GM23338 (cell line): ENCODE measurements around the gene ZBTB8OS. TPM values are rescaled to one million over a fixed set of nuclear protein-coding genes. Genes with fewer than 3 reads are reported as not detected.
A peak's percentile ranks its signal among the peaks of the same experiment; 100 is the strongest.
"Not testable (repeated sequence)": the region's sequence is repeated elsewhere in the genome, so short reads cannot be mapped to it uniquely, and the experiment has no call there.

Experiments used
- ATAC-seq: fragments of 200-7000 bp; cut with Tn5 transposase; 3 replicates; pipeline ENCODE4 v1.9.1; 2020
- DNase-seq: peaks from one replicate; pipeline ENCODE4 v3.0.0-alpha.2; 2015; ENCODE audit warnings: low spot score
- H2AFZ ChIP-seq: fragments of 200-600 bp; sonication (generic); 2 replicates; pipeline ENCODE4 v1.8.0; 2016; ENCODE audit warnings: antibody characterized with exemption, mild to moderate bottlenecking, moderate library complexity
- H3F3A ChIP-seq: fragments of 200-600 bp; sonication (generic); replicated peaks from 2 replicates; pipeline ENCODE4 v1.8.0; 2017; ENCODE audit warnings: antibody characterized with exemption, mixed run types, low read depth
- H3K27ac ChIP-seq: fragments of 200-600 bp; sonication (generic); 2 replicates; pipeline ENCODE4 v1.6.1; 2016; ENCODE audit warnings: low read depth
- H3K27me3 ChIP-seq: fragments of 200-600 bp; sonication (generic); 2 replicates; pipeline ENCODE4 v1.8.0; 2016; ENCODE audit warnings: mild to moderate bottlenecking, mixed run types, moderate library complexity; ENCODE audit not compliant: insufficient read depth
- H3K36me3 ChIP-seq: fragments of 200-600 bp; sonication (generic); 2 replicates; pipeline ENCODE4 v1.8.0; 2016; ENCODE audit warnings: mild to moderate bottlenecking; ENCODE audit not compliant: insufficient read depth
- H3K4me1 ChIP-seq: fragments of 200-600 bp; sonication (generic); 2 replicates; pipeline ENCODE4 v1.8.0; 2016; ENCODE audit warnings: mild to moderate bottlenecking, moderate library complexity; ENCODE audit not compliant: insufficient read depth
- H3K4me2 ChIP-seq: fragments of 200-600 bp; sonication (generic); 2 replicates; pipeline ENCODE4 v1.7.1; 2017; ENCODE audit warnings: mixed run types
- H3K4me3 ChIP-seq: fragments of 200-600 bp; sonication (generic); 2 replicates; pipeline ENCODE4 v1.6.1; 2016; ENCODE audit warnings: mixed run types
- H3K79me2 ChIP-seq: fragments of 200-600 bp; sonication (generic); replicated peaks from 2 replicates; pipeline ENCODE4 v1.8.0; 2017; ENCODE audit warnings: mild to moderate bottlenecking; ENCODE audit not compliant: insufficient read depth
- H3K9me2 ChIP-seq: fragments of 200-600 bp; sonication (generic); 2 replicates; pipeline ENCODE4 v1.8.0; 2017; ENCODE audit not compliant: insufficient read depth
- H4K20me1 ChIP-seq: fragments of 200-600 bp; sonication (generic); replicated peaks from 2 replicates; pipeline ENCODE4 v1.8.0; 2017; ENCODE audit warnings: mild to moderate bottlenecking; ENCODE audit not compliant: insufficient read depth
- H3K27ac Mint-ChIP-seq: 2 replicates; pipeline ENCODE4 v1.8.0; 2020; ENCODE audit warnings: inconsistent platforms, mild to moderate bottlenecking, moderate library complexity, mixed read lengths
- H3K27me3 Mint-ChIP-seq: 3 replicates; pipeline ENCODE4 v1.8.0; 2022; ENCODE audit warnings: low read depth, mild to moderate bottlenecking, moderate library complexity, mixed read lengths, inconsistent platforms; ENCODE audit not compliant: insufficient read depth, poor library complexity
- H3K36me3 Mint-ChIP-seq: 3 replicates; pipeline ENCODE4 v1.8.0; 2021; ENCODE audit warnings: low read depth, mild to moderate bottlenecking, inconsistent platforms, moderate library complexity, mixed read lengths
- H3K4me1 Mint-ChIP-seq: 3 replicates; pipeline ENCODE4 v1.8.0; 2020; ENCODE audit warnings: mild to moderate bottlenecking, inconsistent platforms, mixed read lengths
- H3K4me3 Mint-ChIP-seq: 3 replicates; pipeline ENCODE4 v1.8.0; 2021; ENCODE audit warnings: moderate library complexity, mild to moderate bottlenecking, inconsistent platforms, mixed read lengths
- H3K9me3 Mint-ChIP-seq: 3 replicates; pipeline ENCODE4 v1.8.0; 2020; ENCODE audit warnings: moderate library complexity, mild to moderate bottlenecking, inconsistent platforms, mixed read lengths
- CREB1 ChIP-seq: fragments of 250-450 bp; sonication (Bioruptor Pico); IDR thresholded peaks from 2 replicates; pipeline ENCODE4 v1.5.0; 2020; ENCODE audit warnings: low read depth, mild to moderate bottlenecking, moderate library complexity
- EZH2 ChIP-seq: fragments of 200-600 bp; sonication (generic); IDR thresholded peaks from one replicate; pipeline ENCODE4 v1.8.0; 2017; ENCODE audit warnings: antibody characterized with exemption, mild to moderate bottlenecking, low read depth; ENCODE audit not compliant: unreplicated experiment
- EZH2phosphoT487 ChIP-seq: fragments of 200-600 bp; sonication (generic); IDR thresholded peaks from one replicate; pipeline ENCODE4 v1.8.1; 2018; ENCODE audit warnings: antibody characterized with exemption; ENCODE audit not compliant: unreplicated experiment
- JUNB ChIP-seq: IDR thresholded peaks from one replicate; pipeline ENCODE4 v1.6.1; 2016; ENCODE audit warnings: antibody characterized with exemption; ENCODE audit not compliant: unreplicated experiment
- NANOG ChIP-seq: IDR thresholded peaks from 2 replicates; pipeline ENCODE4 v1.6.1; 2016; ENCODE audit warnings: antibody characterized with exemption, borderline replicate concordance
- STAT1 ChIP-seq: IDR thresholded peaks from one replicate; pipeline ENCODE4 v1.6.1; 2016; ENCODE audit warnings: antibody characterized with exemption; ENCODE audit not compliant: unreplicated experiment
- ZNF114 ChIP-seq: fragments of 250-450 bp; sonication (Bioruptor Pico); IDR thresholded peaks from 2 replicates; pipeline ENCODE4 v1.5.0; 2020; ENCODE audit warnings: mild to moderate bottlenecking, moderate library complexity
- ZNF331 ChIP-seq: fragments of 250-450 bp; sonication (Bioruptor Pico); IDR thresholded peaks from 2 replicates; pipeline ENCODE4 v1.5.0; 2020; ENCODE audit warnings: low read depth, mild to moderate bottlenecking, moderate library complexity
- polyA plus RNA-seq: library from polyadenylated mRNA; unstranded; fragments of >200 nt; fragmentation: Nextera tagmentation; extraction: Ambion mirVana; gene quantifications from 2 replicates; pipeline ENCODE4 v1.2.1, GENCODE V29; 2016
- total RNA-seq: library from RNA; depleted of rRNA; stranded (reverse); fragments of >200 nt; shearing (Covaris generic); gene quantifications from 2 replicates; pipeline ENCODE4 v1.2.3, GENCODE V29; 2014
- TF ChIP-seq, protein P1 (sequence below), 2 experiments: fragments of 200-600 bp in 1 of 2; sonication (generic) in 1 of 2; conservative IDR thresholded peaks; 2 replicates each; pipeline versions ENCODE4 v1.5.1 to v1.6.1; 2016 to 2017; ENCODE audit warnings: antibody characterized with exemption in 2 of 2, low read depth in 2 of 2, mild to moderate bottlenecking in 2 of 2, moderate library complexity in 1 of 2
- TF ChIP-seq, protein P2 (sequence below): IDR thresholded peaks from 2 replicates; pipeline ENCODE4 v1.6.1; 2016; ENCODE audit warnings: antibody characterized with exemption

The ZBTB8OS gene
- total and polyA plus RNA-seq, 2 experiments from 2014 or later, result 22.0 to 159 TPM

DNA sequence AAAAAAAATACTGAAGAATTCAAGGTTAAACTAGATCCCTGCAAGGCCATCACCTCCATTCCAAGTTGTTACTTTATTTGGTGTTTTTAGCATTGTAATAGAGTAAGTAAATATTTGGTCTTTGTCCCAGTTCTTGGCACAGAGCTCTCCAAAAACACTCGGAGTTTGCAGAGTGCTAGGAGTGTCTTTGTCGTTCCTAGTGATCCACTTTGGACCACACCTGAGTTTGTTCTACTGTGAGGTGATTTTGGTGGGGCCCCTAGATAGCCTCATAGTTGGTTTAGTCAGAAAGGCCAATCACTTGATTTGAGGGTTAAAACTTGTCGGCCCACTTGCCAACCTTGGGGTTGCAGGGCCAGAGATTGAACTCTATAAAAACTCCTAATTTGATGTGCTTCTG, 26.6 kb upstream of the ZBTB8OS start (continued):
- no peak for TF ChIP-seq STAT1
- TF ChIP-seq NANOG, result no peak
- TF ChIP-seq ZNF331, result no peak

DNA sequence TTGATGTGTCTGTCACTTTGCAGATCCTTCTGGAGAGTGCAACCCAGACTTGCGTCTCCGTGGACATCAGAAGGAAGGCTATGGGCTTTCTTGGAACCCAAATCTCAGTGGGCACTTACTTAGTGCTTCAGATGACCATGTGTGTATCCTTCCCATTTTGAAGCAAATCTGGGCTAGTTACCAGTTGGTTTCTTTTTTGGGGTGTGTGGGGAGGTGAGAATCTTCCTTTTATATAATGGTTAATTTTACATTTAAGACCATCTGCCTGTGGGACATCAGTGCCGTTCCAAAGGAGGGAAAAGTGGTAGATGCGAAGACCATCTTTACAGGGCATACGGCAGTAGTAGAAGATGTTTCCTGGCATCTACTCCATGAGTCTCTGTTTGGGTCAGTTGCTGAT, 18.4 kb upstream of the ZBTB8OS start:
- not testable (repeated sequence) for H3K27me3 ChIP-seq, H3K9me2 ChIP-seq, H3K27ac ChIP-seq, H3K4me2 ChIP-seq, H3K4me3 Mint-ChIP-seq, H3K27me3 Mint-ChIP-seq, H3K4me1 ChIP-seq, DNase-seq, H3K4me1 Mint-ChIP-seq, H3K27ac Mint-ChIP-seq, H3K9me3 Mint-ChIP-seq, H3K4me3 ChIP-seq, H2AFZ ChIP-seq, ATAC-seq
- Histone ChIP-seq H3K79me2 (peaks cover 48% of the 10 kb centered on the region), H3K36me3 (peaks cover 81% of the 10 kb centered on the region), H3F3A (peaks cover 18% of the 10 kb centered on the region; the same call in 1 of the 2 replicates), H4K20me1 (peaks cover 56% of the 10 kb centered on the region)
- H3K36me3 Mint-ChIP-seq, result peaks cover 95% of the 10 kb centered on the region

DNA sequence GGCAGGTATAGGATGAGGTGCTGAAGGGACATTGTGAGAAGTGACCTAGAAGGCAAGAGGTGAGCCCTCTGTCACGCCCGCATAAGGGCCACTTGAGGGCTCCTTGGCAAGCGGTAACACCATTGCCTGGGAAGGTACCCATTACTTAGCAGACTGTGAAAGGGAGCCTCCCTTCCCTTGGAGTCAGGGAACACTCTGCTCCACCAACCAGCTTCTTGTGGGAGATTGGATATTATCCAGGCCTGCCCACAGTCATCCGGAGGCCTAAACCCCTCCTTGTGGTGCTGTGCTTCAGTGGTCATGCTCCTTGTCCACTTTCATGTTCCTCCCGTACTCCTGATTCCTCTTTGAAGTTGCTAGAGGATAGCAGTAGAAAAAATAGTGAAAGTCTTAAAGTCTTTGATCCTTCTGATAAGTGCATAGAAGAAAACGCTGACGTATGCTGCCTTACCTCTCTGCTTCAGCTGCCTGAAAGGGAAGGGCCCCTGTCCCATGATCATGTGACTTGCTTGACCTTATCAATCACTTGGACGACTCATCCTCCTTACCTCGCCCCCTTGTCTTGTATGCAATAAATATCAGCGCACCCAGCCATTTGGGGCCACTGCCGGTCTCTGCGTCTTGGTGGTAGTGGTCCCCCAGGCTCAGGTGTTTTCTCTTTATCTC, 16.7 kb upstream of the ZBTB8OS start:
- Histone ChIP-seq H3K4me2 (no peak overlapping the region), H3K9me2 (no peaks in the 10 kb centered on the region), H3K79me2 (peaks cover 59% of the 10 kb centered on the region), H3K4me1 (no peaks in the 10 kb centered on the region), H3K4me3 (no peak overlapping the region), H3F3A (peaks cover 15% of the 10 kb centered on the region; the same call in 1 of the 2 replicates), H3K36me3 (peaks cover 70% of the 10 kb centered on the region), H4K20me1 (peaks cover 61% of the 10 kb centered on the region), H3K27ac (no peak overlapping the region; the same call in 1 of the 2 replicates), H2AFZ (no peak overlapping the region), H3K27me3 (no peaks in the 10 kb centered on the region)
- Mint-ChIP-seq H3K27ac (peak overlapping the region; percentile 57; the same call in 1 of the 2 replicates), H3K27me3 (peaks cover 4% of the 10 kb centered on the region), H3K9me3 (no peaks in the 10 kb centered on the region), H3K4me3 (no peak overlapping the region), H3K4me1 (no peaks in the 10 kb centered on the region), H3K36me3 (peaks cover 93% of the 10 kb centered on the region)
- no peak for TF ChIP-seq EZH2phosphoT487
- TF ChIP-seq NANOG, result no peak
- no peak for TF ChIP-seq STAT1
- no peak for TF ChIP-seq ZNF331
- no peak for TF ChIP-seq EZH2
- no peak for TF ChIP-seq JUNB
- TF ChIP-seq, protein P1, sequence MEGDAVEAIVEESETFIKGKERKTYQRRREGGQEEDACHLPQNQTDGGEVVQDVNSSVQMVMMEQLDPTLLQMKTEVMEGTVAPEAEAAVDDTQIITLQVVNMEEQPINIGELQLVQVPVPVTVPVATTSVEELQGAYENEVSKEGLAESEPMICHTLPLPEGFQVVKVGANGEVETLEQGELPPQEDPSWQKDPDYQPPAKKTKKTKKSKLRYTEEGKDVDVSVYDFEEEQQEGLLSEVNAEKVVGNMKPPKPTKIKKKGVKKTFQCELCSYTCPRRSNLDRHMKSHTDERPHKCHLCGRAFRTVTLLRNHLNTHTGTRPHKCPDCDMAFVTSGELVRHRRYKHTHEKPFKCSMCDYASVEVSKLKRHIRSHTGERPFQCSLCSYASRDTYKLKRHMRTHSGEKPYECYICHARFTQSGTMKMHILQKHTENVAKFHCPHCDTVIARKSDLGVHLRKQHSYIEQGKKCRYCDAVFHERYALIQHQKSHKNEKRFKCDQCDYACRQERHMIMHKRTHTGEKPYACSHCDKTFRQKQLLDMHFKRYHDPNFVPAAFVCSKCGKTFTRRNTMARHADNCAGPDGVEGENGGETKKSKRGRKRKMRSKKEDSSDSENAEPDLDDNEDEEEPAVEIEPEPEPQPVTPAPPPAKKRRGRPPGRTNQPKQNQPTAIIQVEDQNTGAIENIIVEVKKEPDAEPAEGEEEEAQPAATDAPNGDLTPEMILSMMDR (conservative IDR thresholded peaks at IDR 0.05; ENCODE audit: low read depth in 2 of 2), result no peak
- DNase-seq (no peak), ATAC-seq (no peak)

DNA sequence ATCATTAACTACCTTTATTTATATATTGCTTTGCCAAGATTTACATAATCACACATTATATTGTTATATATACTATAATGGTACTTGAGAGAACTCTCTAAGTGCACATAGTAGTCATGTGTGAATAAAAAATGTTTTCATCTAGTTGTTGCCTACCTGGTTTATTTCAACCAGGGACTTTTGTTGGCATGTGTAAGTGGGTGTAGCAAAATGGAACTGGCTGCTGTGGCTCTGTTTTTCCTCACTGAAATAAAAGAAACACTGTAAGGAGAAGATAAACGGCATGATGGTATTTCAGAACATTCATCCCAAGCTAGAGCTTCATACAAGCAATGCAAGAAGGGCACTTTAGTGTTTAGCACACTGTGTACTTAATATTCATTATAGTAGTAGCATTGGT, 15.6 kb upstream of the ZBTB8OS start:
- H3K36me3 ChIP-seq, result peaks cover 75% of the 10 kb centered on the region
- no peak for DNase-seq
- H3K79me2 ChIP-seq, result peaks cover 67% of the 10 kb centered on the region
- no peaks in the 10 kb centered on the region for H3K4me1 ChIP-seq
- Mint-ChIP-seq H3K27ac (no peak overlapping the region), H3K4me1 (no peaks in the 10 kb centered on the region), H3K4me3 (no peak overlapping the region), H3K9me3 (no peaks in the 10 kb centered on the region), H3K27me3 (peaks cover 4% of the 10 kb centered on the region), H3K36me3 (peaks cover 93% of the 10 kb centered on the region)
- no peaks in the 10 kb centered on the region for H3K9me2 ChIP-seq
- no peaks in the 10 kb centered on the region for H3K27me3 ChIP-seq
- H3K27ac ChIP-seq, result no peak overlapping the region
- H3F3A ChIP-seq, result peaks cover 15% of the 10 kb centered on the region; the same call in 1 of the 2 replicates
- no peak for TF ChIP-seq NANOG
- TF ChIP-seq ZNF331, result no peak
- no peak for TF ChIP-seq ZNF114
- no peak for TF ChIP-seq CREB1 (CRISPR knock-in tag)
- TF ChIP-seq JUNB, result no peak
- TF ChIP-seq, protein P2, sequence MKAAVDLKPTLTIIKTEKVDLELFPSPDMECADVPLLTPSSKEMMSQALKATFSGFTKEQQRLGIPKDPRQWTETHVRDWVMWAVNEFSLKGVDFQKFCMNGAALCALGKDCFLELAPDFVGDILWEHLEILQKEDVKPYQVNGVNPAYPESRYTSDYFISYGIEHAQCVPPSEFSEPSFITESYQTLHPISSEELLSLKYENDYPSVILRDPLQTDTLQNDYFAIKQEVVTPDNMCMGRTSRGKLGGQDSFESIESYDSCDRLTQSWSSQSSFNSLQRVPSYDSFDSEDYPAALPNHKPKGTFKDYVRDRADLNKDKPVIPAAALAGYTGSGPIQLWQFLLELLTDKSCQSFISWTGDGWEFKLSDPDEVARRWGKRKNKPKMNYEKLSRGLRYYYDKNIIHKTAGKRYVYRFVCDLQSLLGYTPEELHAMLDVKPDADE, result no peak
- no peak for TF ChIP-seq EZH2phosphoT487
- no peak for TF ChIP-seq STAT1
- H3K4me2 ChIP-seq, result no peak overlapping the region
- H4K20me1 ChIP-seq, result peaks cover 63% of the 10 kb centered on the region
- no peak overlapping the region for H2AFZ ChIP-seq
- H3K4me3 ChIP-seq, result no peak overlapping the region
- ATAC-seq, result no peak
